Measurements from ENCODE around the gene GGT6.

DNA sequence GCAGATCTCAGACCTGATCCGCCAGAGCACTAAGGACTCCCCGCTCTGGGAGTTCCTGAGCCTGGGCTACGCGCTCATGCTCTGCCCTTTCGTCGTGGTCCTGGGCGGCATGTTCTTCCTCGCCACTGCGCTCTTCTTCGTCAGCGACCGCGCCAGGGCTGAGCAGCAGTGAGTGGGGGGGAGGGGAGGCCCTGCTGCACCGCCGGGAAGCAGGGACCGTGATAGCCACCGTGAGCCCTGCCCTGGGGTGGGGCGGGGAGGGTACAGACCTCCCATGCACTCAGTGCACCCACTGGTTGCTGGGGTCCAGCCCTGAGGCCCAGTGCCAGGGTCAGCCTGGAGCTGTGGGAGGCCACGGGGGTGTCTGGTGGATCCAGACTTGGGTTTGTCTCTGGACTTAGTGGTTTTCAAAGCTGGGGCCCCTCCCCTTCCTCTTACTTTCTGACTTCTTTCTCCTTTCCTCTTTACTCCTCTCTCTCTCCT lies 24.1 kb downstream of the GGT6 start:
- TF ChIP-seq, protein P1, sequence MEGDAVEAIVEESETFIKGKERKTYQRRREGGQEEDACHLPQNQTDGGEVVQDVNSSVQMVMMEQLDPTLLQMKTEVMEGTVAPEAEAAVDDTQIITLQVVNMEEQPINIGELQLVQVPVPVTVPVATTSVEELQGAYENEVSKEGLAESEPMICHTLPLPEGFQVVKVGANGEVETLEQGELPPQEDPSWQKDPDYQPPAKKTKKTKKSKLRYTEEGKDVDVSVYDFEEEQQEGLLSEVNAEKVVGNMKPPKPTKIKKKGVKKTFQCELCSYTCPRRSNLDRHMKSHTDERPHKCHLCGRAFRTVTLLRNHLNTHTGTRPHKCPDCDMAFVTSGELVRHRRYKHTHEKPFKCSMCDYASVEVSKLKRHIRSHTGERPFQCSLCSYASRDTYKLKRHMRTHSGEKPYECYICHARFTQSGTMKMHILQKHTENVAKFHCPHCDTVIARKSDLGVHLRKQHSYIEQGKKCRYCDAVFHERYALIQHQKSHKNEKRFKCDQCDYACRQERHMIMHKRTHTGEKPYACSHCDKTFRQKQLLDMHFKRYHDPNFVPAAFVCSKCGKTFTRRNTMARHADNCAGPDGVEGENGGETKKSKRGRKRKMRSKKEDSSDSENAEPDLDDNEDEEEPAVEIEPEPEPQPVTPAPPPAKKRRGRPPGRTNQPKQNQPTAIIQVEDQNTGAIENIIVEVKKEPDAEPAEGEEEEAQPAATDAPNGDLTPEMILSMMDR (conservative IDR thresholded peaks at IDR 0.05; ENCODE audit: low read depth, low read length), result no peak
- TF ChIP-seq EZH2phosphoT487 (IDR thresholded peaks at IDR 0.05; ENCODE audit: borderline replicate concordance, low read length) (no peak), EZH2 (IDR thresholded peaks at IDR 0.05; ENCODE audit: low read length, unreplicated experiment) (no peak)

All from PC-3 (cell line).